Activated effector memory CD4-positive, alpha-beta T cell treated with Interleukin-2 at 50 U/mL for 16 hours (primary cell): ENCODE data around the gene SMIM10L1.

Experiments used
- DNase-seq: peaks from one replicate; pipeline ENCODE4 v3.0.0-alpha.2; 2020

SMIM10L1 gene

DNA sequence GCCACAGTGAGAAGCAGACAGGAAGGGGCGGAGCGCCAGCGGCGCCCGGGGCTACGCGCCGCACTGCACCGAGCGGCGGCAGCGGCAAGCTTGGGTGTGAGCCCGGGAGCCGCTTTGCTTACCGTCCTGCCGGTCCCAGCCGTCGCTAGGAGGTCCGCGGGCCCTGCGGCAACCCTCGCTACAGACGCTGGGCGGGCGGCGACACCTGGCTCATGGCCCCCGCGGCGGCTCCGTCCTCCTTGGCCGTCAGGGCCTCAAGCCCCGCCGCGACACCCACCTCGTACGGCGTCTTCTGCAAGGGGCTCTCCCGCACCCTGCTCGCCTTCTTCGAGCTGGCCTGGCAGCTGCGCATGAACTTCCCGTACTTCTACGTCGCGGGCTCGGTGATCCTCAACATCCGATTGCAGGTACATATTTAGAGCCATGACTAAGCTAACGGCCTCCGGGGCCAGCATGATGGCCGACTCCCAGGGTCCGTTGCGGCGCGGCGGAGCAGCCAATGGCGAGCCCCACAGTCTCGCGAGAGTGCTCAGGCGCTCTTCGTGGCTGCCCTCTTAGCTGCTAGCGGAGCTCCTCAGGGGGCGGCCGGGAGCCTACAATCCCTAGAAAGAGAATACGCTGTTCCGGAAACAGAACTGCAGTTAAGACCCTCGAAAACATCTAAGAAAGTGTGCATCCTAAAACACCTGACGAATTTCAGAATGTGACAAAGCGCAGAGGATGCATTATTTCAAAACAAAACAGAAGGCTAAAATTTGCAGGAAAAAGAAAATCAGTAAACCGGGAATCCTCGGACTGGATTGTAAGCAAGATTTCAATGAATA is at the start of gene SMIM10L1:
Gene SMIM10L1, plus strand, starts transcription at position 50 of the 824 bp plus-strand sequence. Its CDS starts 163 bp downstream, at position 213.
- DNase-seq = peak; percentile 80

DNA sequence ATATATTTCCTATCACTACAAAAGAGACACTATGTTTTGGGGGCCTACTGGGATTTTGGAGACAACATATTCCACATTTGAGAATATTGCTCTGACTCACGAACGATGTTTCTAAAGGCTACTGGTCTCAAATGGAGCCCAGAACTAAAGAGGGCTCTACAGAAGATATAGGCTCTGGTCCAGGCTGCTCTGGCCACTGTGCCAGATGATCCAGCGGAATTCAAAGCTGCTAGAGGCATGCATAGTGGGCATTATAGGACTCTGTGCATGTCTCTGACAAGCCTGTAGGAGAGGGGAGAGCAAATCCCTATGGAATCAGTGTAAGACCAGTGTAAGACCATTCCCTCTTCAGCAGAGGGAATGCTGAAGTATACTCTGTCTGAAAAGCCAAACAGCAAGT is 40.6 kb upstream of the SMIM10L1 start:
- no peak for DNase-seq

DNA sequence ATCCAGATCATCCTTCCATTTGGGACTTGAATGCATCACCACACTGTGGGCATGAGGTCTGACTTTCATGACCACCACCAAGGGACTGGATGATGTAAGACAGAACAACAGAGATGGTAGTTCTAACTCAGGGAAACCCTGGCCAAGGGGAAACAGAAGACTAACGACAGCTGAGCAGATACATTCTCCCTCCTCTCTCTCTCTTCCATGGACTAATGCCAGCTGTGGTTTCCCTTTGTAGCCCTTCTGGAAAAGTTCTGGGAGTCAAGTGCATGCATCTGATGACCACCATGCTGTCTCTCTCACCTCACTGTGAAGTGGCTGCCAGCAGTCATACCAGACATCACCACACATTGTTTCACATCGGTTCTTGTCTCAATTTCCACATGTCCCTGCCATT is 40.0 kb upstream of the SMIM10L1 start:
- no peak for DNase-seq

DNA sequence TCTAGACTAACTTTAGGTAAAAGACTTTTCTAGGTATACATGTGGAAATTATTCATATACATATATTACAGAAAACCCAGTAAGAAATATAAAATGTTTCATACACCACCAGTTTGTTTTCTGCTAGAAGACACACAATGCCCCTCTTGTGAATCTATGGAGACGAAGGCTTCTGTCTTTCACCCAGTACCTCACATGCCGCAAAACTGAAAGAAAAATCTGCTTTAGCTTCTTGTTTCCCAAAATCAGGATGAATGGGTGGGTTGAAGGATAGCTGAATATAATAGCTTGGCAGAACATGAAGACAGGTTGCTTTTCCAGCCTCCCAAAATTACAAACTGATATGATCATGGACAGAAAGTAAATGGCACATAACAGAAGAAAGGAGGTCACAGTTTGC is 37.8 kb upstream of the SMIM10L1 start:
- DNase-seq = no peak

DNA sequence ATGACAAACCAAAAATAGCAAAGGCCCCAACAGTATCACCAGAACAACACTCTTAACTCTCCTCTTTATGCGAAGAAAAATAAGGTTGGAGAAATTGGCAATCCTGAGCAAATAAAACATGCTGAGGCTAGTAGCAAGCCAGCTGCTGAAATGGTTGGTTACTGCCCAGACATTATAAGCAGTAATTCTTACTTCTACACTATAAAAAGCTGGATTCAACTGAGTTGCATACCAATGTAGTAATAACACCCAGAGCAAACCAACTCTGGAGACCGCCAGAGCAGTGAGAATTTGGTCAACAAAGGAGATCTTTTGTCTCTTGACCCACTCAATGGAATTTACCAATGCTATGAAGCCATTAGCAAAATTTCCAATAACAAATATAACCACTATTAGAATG is 37.2 kb upstream of the SMIM10L1 start:
- no peak for DNase-seq

DNA sequence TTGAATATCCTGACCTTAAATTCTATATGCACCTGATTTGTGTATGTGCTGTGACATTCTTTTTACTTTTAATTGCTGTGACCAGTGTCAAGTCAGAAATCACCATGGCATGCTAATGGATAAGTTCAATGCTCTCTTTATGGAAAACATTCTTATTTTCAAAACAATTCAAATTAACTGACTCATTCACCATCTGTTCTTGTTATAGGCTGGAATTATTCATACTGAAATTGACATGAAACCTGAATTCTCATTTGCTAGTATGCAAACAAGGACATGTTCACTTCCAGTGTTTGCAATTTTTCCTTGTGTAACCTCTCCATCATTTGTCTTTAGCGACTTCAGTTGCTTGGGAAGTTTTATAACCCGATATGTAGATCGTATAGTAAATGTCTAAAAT is 36.7 kb upstream of the SMIM10L1 start, which contains the start of gene TAS2R30:
Gene TAS2R30, minus strand, starts transcription at position 340 of the 400 bp plus-strand sequence. CDS start 400 bp downstream, outside the sequence.
- DNase-seq = no peak

DNA sequence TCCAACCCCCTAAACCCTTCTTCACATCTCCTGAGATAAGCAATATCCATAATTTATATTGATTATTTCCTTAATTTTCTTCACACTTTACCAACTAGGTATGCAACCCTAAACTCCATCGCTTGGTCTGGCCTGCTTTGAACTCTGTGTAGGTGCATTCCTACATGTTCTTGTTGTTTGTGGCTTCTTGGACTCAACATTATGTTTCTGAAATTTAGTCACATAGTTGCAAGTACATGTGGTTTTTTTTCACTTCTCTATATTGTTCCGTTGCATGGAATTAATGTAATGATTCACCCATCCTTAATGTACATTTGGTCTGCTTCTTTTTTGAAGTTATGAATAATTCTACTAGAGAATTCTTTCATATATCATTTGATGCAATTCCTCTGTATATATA is 34.9 kb upstream of the SMIM10L1 start:
- no peak for DNase-seq

DNA sequence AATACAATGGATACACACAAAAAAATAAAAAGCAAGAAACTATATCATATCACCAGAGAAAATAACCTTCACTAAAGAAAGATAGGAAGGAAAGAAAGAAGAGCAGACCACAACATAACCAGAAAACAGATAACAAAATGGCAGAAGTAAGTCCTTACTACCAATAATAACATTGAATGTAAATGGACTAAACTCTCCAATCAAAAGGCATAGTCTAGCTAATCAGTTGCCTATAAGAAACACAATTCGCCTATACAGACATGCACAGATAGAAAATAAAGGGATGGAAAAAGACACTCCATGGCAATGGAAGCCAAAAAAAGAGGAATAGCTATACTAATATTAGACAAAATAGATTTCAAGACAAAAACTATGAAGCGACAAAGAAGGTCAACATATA is 27.6 kb upstream of the SMIM10L1 start:
- DNase-seq = no peak

DNA sequence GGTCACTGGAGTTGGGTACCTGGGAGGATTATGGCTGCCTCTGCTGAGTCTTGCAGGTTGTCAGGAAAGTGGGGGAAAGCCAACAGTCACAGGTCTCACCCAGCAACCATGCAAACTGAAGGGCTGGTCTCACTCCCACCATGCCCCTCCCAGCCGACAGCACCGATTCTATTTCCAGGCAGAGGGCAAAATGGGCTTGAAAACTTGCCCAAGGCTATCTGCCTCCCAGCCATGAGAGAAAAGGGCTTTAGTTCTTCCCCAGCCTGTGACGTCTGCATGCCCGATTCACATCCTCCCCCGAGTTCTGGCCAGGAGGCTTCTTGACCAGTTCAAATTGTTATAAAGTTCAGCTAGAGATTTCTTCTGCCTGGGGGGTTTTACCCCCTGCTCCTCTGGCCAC is 26.7 kb upstream of the SMIM10L1 start:
- no peak for DNase-seq

DNA sequence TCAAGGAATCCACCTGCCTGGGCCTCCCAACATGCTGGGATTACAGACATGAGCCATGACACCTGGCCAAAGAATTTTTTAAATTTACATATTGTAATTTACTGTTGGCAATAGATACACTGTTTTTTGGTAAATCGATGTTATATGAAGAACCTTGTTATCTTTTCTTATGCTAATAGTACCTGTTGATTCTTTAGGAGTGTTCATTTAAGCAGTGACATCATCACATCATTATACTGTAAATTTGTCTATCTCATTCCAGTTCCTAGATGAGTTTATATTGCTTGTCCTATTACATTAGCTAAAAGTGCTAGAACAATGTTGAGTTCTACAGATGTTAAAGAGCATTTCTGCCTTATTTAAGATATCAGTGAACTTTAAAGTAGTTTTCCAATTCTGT is 23.6 kb upstream of the SMIM10L1 start:
- DNase-seq = no peak

DNA sequence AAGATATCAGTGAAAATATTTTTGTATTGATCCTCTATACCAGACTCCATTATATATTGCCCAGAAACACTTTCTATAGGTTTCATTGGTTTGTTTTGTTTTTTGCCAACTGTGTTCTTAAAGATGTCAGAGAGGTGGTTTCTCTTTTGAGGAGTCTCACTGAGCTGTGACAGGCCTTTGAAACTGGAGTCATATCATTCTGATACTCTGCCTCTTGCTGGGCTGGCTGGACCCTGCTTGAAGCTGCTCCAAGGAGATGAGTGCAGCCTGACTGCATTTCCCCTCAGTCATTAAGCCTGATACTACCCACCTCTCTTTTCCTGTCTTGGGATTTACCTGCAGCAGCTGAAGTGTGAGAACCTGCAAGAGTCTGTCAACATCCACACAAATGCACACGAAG is 20.2 kb upstream of the SMIM10L1 start:
- DNase-seq = no peak

DNA sequence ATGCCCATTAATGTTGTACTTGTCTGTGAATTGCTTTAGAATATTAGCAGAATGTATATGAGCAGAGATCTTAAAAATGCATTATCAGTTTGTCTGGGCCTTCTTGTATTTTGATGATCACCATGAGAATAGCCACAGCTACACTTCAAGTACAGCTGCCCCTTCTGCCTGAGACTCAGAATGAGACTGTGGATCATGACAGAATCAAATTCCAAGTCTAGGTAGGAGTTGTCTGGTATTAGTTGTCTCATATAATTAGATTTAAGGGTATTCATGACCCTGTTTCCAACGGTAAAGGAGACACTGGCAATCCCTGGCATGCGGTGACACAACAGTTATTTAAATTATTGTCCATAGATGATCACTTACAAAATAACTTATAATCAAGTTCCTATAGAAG is 18.3 kb upstream of the SMIM10L1 start:
- DNase-seq = no peak

DNA sequence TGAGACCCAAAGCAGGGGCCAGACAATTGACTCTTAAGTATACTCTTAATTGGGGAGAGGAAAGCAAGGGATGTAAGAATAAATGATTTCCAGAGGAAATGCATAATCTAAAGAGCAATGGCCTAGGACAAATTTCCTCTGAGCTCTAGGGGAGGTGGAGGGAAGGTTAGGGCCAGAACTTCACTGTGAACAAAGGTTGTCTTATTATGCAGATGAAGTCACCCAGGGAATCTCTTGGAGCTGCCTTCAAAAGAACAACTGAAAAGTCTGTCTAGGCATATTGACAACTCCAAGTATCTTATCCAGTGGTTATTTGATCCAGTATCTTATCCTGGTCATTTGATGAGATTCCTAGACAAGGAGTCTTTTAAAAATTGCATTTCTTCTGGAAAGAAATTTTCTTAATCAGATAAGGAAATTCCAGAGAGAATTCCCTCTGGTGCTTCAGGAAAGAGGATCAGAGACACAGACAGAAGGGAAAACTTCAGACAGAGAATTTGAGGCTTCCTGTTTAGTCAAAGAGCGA is 16.5 kb upstream of the SMIM10L1 start:
- no peak for DNase-seq

DNA sequence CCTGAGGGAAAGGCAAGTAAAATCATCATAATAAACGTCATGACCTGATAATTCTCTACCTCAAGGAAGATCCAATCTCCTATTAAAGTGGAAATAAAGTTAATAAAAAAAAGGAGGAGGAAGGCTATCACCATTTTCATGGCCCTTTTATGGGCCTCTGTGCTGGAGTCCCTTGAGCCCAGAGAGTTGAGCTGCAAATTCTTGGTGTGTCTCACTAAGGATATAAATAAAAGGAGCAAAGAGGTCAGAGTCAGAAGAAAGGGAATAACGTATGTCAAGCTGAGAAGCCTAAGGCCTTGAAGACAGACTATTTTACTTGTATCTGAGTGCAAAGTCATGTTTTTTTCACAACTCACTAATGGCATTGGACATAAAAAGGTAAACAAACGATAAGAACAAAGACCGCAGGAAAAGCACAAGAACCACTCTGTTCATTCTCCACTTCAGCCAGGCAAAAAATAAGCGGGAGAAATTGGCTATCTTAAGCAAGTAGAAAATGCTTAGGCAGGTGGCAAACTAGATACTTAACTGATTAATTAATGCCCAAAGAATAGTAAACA is 12.0 kb upstream of the SMIM10L1 start:
- no peak for DNase-seq

DNA sequence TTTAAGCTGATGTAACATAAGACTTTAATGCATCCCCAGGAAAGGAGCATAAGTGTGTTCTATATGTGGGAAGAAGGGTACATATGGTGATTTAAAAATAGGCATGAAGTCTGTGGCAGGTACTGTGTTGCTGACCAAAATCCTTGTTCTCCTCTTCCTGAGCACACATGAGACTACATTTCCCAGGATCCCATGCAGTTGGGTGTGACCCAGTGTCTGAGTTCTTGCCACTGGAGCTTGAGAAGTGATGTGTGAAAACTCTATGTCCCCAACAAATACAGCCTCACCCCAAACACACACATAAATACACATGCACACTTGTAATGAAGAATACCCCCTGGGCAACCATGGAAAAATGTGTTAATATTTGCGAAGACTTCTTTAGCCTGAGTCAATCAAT is 8.5 kb upstream of the SMIM10L1 start:
- no peak for DNase-seq

DNA sequence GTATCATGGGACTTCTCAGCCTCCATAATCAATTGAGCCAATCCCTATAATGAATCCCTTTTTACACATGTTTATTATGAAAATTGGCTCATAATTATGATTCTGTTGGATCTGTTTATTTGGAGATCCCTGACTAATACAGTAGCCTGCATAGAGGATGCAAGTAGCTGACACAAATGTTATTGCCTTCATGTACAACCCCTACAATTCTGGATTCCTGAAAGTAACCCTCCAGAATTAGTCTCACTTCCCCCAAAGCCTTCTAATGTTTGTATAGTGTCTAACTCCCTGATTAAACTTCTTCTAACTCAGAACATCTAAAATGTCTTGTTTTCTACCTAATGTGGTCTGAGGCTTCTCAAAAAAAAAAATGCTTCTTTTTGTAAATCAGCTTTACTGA is 6.6 kb upstream of the SMIM10L1 start:
- no peak for DNase-seq

DNA sequence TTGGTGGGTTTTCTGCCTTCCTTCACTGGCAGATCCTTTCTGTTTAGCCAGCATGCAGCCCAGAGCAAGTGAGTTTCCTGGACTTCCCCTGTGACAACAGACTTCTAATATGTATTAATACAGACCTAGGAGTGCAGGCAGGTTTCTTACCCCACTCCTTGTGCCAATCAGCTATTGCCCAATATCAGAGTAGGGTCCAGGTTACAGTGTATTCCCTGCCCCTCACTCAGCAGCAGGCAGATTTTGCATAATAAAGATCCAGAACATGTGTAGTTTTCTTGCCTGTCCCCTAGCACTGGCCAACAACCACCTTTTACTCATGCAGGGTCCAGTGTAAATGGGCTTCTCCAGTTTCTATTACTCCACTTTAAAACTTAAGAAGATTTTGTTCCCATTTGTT is 4.7 kb upstream of the SMIM10L1 start:
- no peak for DNase-seq

DNA sequence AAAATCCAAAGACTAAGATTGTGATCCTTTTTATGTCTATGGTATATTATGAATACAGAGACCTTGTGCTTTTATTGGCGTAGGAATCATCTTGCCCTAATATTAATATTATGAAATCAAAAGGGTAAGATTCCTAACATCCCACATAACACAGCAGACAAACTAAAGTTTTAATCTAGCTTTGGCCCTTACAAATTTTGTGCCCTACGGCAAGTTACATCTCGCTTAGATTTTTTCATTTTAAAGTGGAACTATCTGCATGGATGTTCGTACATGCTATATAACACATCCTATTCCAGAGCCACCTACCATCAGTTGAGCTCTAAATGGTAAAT is 217 bp upstream of the SMIM10L1 start:
- DNase-seq = no peak

DNA sequence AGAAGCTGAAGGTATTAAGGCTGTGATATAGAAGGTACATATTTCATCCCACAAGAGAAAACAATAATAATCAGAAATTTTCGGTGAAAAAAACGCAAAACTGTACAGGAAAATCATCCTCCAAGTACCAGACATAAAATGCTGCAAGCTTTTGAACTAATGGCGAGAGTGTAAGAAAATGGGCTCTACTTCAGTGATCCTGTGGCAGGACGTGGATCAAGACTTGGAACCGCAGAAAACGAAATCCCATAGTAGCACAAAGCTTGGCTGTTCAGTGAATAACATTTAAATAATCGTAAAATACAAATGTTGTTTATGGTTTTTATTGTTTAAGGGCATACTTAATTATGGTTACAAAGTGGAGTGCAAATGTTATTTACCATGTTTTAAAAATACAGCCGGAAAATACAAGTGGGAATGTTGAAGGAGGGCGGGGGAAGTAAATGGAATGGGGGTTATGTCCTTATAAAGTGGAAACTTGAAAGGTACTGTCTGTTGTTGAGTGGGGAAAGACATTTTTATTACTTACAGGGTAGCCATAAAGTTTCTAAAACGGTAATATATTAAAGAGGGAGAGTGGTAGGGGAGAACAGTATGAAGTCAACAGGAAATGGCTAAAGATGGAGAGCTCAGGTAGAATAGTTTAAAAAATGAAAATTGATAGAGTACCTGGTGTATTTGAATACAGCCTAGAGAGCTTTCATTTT is 1.1 kb downstream of the SMIM10L1 start:
- DNase-seq = no peak

DNA sequence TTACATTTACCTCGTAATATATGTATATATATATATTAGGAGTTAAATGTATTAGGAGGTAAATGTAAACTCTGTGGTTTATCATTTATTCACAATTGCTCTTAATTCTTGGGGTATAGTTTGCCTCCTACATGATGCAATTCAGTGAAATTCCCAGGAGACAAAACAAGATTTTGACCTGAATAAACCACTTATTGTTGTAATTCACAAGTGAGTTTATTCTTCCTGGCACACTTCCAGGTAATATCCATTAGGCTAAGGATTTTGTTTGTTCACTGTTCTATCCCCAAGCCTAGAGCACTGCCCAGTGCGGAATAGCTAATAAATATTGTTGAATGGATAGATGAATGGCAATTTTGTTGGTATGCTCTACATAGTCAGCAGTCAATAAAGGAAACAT is 3.0 kb downstream of the SMIM10L1 start:
- DNase-seq = no peak

DNA sequence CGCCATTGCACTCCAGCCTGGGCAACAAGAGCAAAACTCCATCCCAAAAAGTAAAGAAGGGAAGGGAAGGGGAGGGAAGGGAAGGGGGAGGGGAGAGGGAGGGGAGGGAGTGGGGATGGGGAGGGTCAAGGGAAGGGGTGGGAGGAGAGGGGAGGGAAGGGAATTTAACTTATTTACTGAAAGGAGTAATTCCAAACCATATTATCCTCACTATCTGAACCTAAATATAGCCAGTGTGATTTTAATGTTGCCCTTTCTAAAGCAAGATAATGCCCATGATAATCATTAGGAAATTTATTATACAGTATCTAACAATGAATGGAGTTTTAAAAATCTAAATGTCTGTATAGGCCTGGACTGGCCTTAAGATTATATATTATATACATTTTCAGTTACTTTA is 7.3 kb downstream of the SMIM10L1 start:
- no peak for DNase-seq

DNA sequence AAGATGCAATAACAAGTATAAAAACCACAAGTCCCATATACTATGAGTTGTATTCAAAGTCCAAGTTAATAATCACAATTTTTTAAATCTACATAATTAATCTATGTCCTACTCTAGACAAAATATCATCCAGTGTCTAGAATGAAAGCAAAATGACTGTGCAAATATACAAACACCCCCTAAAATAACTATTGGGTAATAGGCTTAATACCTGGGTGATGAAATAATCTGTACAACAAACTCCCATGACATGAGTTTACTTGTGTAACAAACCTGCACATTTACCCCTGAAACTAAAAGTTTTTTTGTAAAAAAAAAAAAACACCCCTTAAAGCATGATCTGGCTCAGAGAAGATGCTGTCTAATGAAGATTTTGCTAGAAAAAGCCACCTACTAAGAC is 11.5 kb downstream of the SMIM10L1 start:
- DNase-seq = no peak

DNA sequence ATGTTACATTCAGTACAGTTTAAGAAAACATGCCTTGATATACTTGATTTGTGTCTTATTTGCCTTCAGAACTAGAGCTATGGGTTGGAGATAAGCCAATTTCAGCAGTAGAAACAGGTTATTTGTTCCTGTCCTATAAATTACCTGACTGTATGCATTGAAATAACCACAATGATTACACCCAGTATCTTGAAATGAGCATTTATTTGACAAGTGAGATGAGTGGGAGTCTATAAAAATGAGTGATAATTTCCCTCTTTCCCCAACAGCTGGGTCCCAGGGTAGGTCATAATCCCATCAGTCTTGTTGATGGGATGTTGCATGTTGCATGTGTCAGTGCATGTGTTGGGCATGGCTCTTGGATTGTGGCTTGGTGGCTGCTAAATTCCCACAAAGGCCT is 12.0 kb downstream of the SMIM10L1 start:
- no peak for DNase-seq

DNA sequence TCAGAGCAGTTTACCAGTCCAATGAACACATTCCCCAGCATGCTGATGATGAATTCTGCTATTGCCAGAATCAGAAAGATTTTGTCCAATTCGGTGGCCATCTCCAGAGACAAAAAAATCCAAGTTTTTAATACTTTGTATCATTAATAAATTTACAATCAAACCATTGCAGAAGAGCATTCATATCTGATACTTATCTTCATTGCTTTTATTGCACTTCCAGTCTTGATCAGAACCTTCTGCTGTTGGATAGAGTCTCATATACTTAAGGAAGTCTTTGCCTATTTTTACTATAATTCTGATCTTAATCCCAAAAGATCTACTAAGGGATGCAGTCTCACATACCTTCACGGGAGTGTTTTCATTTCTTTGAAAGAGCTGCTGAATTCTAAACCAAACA is 15.8 kb downstream of the SMIM10L1 start, which contains the start of gene TAS2R42:
Gene TAS2R42, minus strand, starts transcription at position 101 of the 400 bp plus-strand sequence. Its CDS starts 0 bp downstream, at position 101.
- no peak for DNase-seq
